Panc1 (cell line): Measurements from ENCODE around the gene GAB4. TPM values are rescaled to one million over a fixed set of nuclear protein-coding genes. Genes with fewer than 3 reads are reported as not detected.
"Not testable (repeated sequence)": the region's sequence is repeated elsewhere in the genome, so short reads cannot be mapped to it uniquely, and the experiment has no call there.

Source experiments
- ATAC-seq: fragments of 200-7000 bp; cut with Tn5 transposase; 2 replicates; pipeline ENCODE4 v1.9.1; 2020; ENCODE audit warnings: mild to moderate bottlenecking, moderate library complexity
- BruUV-seq: library from RNA; stranded (reverse); fragments of 400-500 nt; replicated peaks from 2 replicates; lab custom pipeline; 2021; lab: Mats Ljungman, UMichigan
- CTCF ChIA-PET: fragments of 300-600 bp; sonication (Branson Sonifier 250); formaldehyde crosslinking; loops from one replicate; lab custom pipeline; 2022; ENCODE audit warnings: antibody characterized with exemption; lab: Charles Lee
- POLR2A ChIA-PET: fragments of 300-600 bp; sonication (Branson Sonifier 250); formaldehyde crosslinking; loops from one replicate; lab custom pipeline; 2022; ENCODE audit warnings: antibody characterized with exemption; lab: Charles Lee
- DNase-seq: peaks from one replicate; pipeline ENCODE4 v3.0.0-alpha.2; 2010; ENCODE audit warnings: low read depth, low spot score
- H3K27ac ChIP-seq: 2 replicates; pipeline ENCODE4 v1.5.1; 2011; ENCODE audit warnings: mild to moderate bottlenecking, low read length, inconsistent platforms
- H3K27me3 ChIP-seq: fragments of 200-500 bp; sonication (Bioruptor generic); 2 replicates; pipeline ENCODE4 v1.6.0; 2014; ENCODE audit warnings: low read length, inconsistent platforms; ENCODE audit not compliant: control insufficient read depth, insufficient read depth
- H3K36me3 ChIP-seq: fragments of 200-500 bp; sonication (Bioruptor generic); 2 replicates; pipeline ENCODE4 v1.5.1; 2014; ENCODE audit warnings: inconsistent platforms, mild to moderate bottlenecking, low read length, moderate library complexity; ENCODE audit not compliant: control insufficient read depth, insufficient read depth
- H3K4me1 ChIP-seq: 2 replicates; pipeline ENCODE4 v1.5.1; 2011; ENCODE audit warnings: inconsistent platforms, mild to moderate bottlenecking, low read length, moderate library complexity; ENCODE audit not compliant: control insufficient read depth, insufficient read depth
- H3K4me3 ChIP-seq, 2 experiments: 2 replicates each; pipeline ENCODE4 v1.5.1; 2011 to 2012; ENCODE audit warnings: low read depth in 2 of 2, low read length in 2 of 2, mild to moderate bottlenecking in 2 of 2, inconsistent platforms in 1 of 2, moderate library complexity in 1 of 2
- H3K9me3 ChIP-seq: fragments of 200-500 bp; sonication (Bioruptor generic); 2 replicates; pipeline ENCODE4 v1.5.1; 2014; ENCODE audit warnings: low read depth, mild to moderate bottlenecking, inconsistent platforms, low read length, moderate library complexity; ENCODE audit not compliant: control insufficient read depth, insufficient read depth
- CTCF ChIP-seq: fragments of 450-650 bp; IDR thresholded peaks from 2 replicates; pipeline ENCODE4 v1.5.1; 2017; ENCODE audit warnings: mild to moderate bottlenecking
- POLR2AphosphoS5 ChIP-seq: IDR thresholded peaks from 2 replicates; pipeline ENCODE4 v1.6.1; 2012; ENCODE audit warnings: mild to moderate bottlenecking, low read depth, low read length, moderate library complexity
- REST ChIP-seq, 2 experiments: IDR thresholded peaks; 2 replicates each; pipeline ENCODE4 v1.6.1; 2011 to 2012; ENCODE audit warnings: low read depth in 2 of 2, control low read depth in 1 of 2, low read length in 1 of 2, mild to moderate bottlenecking in 1 of 2, moderate library complexity in 1 of 2; ENCODE audit not compliant: insufficient read depth in 1 of 2
- SIN3A ChIP-seq: IDR thresholded peaks from 2 replicates; pipeline ENCODE4 v1.6.1; 2012; ENCODE audit warnings: low read depth, mild to moderate bottlenecking, low read length, moderate library complexity, borderline replicate concordance; ENCODE audit not compliant: insufficient read depth
- TCF7L2 ChIP-seq: IDR thresholded peaks from 2 replicates; pipeline ENCODE4 v1.6.1; 2011; ENCODE audit warnings: mild to moderate bottlenecking, low read depth, low read length, inconsistent platforms
- in situ Hi-C: cut with HindIII; loops from 2 replicates; pipeline ENCODE4 v1.10.0; 2016; ENCODE audit warnings: low sequenced_read_pairs, low pct_unique_long_range_greater_than_20kb
- intact Hi-C: fragments of 100-400 bp; cut with micrococcal nuclease; formaldehyde crosslinking; loops from one replicate; pipeline ENCODE4 v1.10.0; 2022; ENCODE audit not compliant: unreplicated experiment
- total RNA-seq: library from RNA; stranded (reverse); gene quantifications from one replicate; pipeline ENCODE4 v1.2.1, GENCODE V29; 2021; ENCODE audit not compliant: unreplicated experiment

GAB4 gene
- total RNA-seq, 1 experiment from 2014 or later: not detected

- no peak for DNase-seq
- in situ Hi-C loops (no loop called here), intact Hi-C loops (no loop called here)
- no peak for ATAC-seq
- Histone ChIP-seq H3K4me1 (no peaks in the 10 kb centered on the region), H3K9me3 (no peaks in the 10 kb centered on the region), H3K27ac (no peak overlapping the region), H3K27me3 (no peaks in the 10 kb centered on the region), H3K4me3 (no peak overlapping the region), H3K36me3 (peaks cover 9% of the 10 kb centered on the region)
- TF ChIP-seq CTCF (no peak), TCF7L2 (no peak), REST (IDR thresholded peaks at IDR 0.05; ENCODE audit: insufficient read depth in 1 of 2, low read depth in 2 of 2, low read length in 1 of 2) (no peak), SIN3A (no peak), POLR2AphosphoS5 (no peak)
- ChIA-PET CTCF (no interaction called here), POLR2A (no interaction called here)
- BruUV-seq: no TSS peak
These were observed 38.7 kb upstream of the GAB4 start for GRCh38 chr22:17046566-17047348.

GRCh38 chr22:17043521-17043920, 35.5 kb upstream of the GAB4 start:
- TF ChIP-seq REST (IDR thresholded peaks at IDR 0.05; ENCODE audit: insufficient read depth in 1 of 2, low read depth in 2 of 2, low read length in 1 of 2): no peak
- no peaks in the 10 kb centered on the region for H3K9me3 ChIP-seq
- H3K36me3 ChIP-seq: peaks cover 4% of the 10 kb centered on the region
- H3K4me3 ChIP-seq: no peak overlapping the region
- DNase-seq: no peak
- ATAC-seq: no peak
- BruUV-seq: no TSS peak
- H3K27me3 ChIP-seq: no peaks in the 10 kb centered on the region
- CTCF ChIA-PET: no interaction called here
- in situ Hi-C loops: no loop called here
- peaks cover 3% of the 10 kb centered on the region; the same call in 1 of the 2 replicates for H3K4me1 ChIP-seq
- intact Hi-C loops: no loop called here
- no peak overlapping the region for H3K27ac ChIP-seq
- POLR2A ChIA-PET: interaction anchor here (0.5 kb wide), 1 partner anchor 403 kb away, joined by 10 read pairs; no protein-coding TSS in a partner anchor

- H3K9me3 ChIP-seq, CTCF ChIA-PET, POLR2A ChIA-PET, H3K27me3 ChIP-seq, DNase-seq, H3K36me3 ChIP-seq, intact Hi-C loops, H3K4me1 ChIP-seq, in situ Hi-C loops: not testable (repeated sequence)
- Histone ChIP-seq H3K4me3 (peak overlapping the region; percentile 51 to 65), H3K27ac (peak overlapping the region; percentile 72)
- BruUV-seq: TSS peak; percentile 87
- ATAC-seq: peak; percentile 96
These were observed 29.1 kb upstream of the GAB4 start for GRCh38 chr22:17036842-17037711.
